DMS53 treated with DMSO at 0.1 percent for 48 hours (cell line): ENCODE results near the gene CELA2B.
"Not testable (repeated sequence)": the region's sequence is repeated elsewhere in the genome, so short reads cannot be mapped to it uniquely, and the experiment has no call there.

Source experiments
- DNase-seq: peaks from one replicate; lab custom pipeline; 2025; ENCODE audit not compliant: unreplicated experiment; lab: John Stamatoyannopoulos, UW

CELA2B gene

DNA sequence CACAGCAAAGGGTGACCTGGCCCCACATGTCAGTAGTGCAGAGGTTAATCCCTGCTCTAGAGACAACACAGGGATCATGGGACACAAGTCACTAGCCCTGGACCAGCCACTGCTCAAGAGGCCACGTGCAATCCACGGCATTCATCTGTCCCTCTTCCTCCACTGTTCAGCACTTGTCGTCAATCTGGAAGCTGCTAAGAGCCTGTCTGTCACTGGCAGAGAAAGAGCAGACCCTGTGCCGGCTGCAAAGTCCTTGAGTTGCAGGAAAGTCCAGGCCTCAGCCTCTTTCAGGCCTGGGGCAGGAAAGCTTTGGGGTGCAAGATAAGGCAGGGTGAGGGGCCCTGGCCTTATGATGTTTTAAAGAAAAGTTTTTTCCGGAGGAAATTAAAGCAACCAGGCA lies 16.7 kb downstream of the CELA2B start:
- no peak for DNase-seq

DNA sequence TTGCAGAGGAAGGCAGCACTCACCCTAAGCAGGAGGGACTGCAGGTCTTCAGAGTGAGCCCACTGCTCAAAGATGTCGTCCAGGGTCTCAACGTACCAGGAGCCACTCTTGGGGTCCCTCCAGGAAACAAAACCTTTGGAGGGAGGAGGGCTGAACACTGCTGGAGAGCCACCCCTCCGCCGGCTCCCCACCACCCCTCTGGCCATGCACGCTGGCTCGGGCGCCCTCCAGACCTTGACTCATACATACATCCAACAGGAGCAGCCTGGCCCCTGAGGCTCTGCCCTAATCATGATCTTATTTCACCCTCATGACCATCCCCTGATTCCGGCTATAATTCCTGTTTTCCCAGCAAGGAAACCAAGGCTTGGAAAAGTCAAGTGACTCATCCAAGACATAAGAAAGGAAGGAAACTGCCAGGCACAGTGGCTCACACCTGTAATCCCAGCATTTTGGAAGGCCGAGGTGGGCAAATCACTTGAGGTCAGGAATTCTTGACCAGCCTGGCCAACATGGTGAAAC lies 18.0 kb downstream of the CELA2B start:
- no peak for DNase-seq

DNA sequence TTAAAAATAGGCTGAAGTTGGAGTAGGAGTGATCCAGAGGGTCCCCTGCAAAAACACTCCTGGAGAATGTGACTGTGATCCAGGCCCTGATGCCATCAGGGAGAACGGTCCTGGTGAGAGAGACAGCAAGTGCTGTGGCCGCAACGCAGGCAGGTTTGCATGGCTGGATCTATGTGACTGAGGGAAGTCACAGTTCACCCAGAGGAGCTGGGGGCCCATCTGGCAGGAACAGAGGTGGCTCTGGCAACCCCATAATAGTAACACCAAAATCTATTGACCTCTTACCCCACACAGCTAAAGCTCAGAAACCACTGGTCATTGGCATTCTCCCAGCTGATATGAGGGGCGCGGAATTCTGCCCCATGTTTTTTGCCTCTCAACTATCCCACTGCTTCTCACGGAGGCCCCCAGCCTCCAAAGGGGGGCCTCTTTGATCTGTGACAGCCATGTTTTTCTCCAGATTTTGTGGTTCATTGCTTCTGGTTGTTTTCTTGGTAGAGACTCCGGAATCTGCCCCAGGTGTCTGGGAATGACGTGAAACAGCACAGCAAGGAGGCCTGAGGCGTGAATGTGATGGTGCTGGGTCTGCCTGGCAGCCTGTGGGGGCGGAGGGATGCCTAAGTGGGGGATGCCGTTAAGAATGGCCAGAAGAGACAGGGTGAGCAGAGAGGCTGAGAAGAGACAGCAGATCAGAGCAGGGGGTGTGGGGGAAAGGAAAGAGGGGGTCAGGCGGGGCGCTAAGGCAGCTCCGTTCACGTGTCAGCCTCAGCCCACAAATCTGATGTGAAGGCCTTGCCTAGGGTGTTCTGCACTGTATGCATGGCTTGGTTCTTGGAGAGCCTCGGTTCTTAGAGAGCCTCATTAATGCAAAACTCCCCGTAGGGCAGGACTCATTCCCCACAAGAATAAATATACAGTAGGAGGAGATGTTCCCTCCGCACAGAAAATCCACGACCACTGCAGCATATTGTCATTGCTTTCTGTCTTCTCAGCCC lies 24.6 kb downstream of the CELA2B start:
- DNase-seq: no peak

DNA sequence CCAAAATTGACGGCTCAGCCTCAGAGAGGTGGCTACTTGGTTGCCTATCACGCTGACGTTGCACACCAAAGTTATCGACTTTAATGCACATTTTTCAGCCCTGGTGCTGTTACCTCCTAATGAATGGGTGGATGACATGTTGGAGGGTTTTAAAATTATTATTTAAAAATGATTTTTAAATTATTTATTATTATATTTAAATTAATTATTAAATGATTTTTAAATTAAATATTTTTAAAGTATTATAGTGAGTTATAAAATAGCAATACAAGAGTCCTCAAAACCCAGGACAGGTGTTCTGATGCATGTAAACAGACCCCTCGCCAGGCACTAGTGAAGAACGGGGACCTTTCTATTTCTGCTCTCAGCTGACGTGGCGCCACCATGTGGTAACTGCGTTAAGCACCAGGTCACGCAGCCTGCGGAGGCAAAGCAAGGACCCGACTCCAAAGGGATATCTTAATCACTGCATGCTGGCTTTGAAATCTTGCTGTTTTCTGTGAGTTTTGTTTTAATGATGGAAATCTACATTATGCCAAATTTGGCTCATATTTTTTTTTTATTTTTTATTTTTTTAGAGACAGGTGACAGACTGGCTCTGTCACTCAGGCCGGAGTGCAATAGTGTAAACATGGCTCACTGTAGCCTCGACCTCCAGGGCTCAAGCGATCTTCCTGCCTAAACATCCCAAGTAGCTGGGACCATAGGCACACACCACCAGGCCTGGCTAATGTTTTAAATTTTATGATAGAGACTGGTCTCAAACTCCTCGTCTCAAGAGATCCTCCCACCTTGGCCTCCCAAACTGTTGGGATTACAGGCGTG lies 25.5 kb downstream of the CELA2B start:
- DNase-seq: peak; percentile 46

DNA sequence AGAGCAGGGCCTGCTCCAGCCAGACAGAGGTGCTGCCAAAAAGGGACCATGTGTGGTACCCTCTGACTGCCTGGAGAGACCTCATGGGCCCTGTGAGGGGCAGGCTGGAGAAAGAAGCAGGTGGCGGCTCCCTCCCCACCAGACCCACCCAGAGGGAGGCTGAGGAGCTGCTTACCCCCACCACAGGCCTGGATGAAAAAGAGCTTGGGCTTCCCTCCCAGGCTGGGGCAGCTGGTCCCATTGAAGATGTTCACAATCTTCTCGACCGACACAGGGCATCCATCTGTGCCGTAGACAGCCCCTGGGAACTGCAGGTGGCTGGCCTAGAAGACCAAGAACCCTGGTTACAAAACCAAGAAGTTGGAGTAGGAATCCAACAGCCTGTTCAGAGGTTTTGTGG lies 28.5 kb downstream of the CELA2B start:
- no peak for DNase-seq

DNA sequence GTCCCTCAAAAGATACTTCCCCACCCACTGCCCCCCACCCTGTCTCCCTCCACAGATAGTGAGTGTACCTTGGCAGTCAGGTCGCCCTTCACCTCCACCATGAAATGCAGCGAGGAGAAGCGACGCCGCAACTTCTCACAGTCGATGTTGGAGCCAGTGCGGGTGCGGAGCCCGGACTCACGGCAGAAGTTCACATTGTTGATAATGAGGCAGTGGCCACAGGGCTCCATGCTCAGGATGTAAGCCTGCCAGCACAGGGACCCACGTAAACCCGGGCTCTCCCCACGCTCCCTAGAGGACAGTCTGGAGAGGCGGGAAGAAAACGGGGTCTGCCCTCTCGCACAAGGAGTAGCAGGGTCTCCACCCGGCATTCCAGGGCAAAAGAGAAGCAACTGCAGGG lies 30.9 kb downstream of the CELA2B start:
- no peak for DNase-seq

DNA sequence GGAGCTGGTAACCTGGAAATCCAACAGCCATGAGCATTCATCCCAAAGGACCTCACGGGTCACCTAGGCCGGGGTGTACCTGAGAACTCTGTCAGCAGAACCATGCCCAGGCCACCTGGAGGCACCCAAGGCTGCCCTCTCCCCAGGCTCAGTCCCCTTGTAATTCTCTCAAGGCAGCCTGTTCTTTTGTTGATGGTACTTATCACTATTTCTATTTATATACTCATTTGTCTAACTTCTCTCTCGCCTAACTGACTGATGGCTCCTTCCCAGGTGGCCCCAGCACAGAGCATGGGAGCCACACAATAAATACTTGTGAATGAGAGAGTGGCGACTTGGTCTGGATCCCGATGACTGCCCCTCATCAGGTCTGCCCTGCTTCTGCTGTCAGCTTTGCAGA lies 31.4 kb downstream of the CELA2B start:
- DNase-seq: no peak

DNA sequence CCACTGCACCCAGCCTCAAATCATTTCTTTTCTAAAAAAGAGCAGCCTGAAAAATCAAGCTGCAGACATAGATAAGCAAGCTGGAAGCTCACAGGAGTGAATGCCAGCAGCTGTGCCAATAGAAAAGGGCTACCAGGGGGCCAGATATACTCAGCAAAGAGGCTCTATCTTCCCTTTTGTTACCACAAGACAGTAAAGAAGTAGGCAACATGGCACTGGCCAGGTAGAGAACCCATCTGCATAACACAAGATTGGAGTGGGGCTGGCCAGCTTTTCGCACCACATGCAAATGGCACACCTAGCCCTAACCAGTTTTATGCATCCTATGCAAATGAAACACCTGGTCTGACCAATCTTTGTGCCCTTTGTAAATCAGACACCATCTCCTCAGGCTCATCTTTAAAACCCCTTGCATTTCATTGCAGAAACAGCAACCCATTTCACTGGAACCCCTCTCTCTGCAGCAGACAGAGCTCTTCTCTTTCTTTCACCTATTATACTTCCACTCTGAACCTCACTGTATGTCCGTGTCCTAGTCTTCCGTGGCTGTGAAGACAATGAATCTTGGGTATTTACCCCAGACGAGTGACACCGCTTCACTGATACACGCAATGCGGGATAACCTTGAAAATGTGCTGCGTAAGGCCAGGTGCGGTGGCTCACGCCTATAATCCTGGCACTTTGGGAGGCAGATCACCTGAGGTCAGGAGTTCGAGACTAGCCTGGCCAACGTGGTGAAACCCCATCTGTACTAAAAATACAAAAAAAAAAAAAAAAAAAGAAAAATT lies 33.0 kb downstream of the CELA2B start:
- DNase-seq: no peak

DNA sequence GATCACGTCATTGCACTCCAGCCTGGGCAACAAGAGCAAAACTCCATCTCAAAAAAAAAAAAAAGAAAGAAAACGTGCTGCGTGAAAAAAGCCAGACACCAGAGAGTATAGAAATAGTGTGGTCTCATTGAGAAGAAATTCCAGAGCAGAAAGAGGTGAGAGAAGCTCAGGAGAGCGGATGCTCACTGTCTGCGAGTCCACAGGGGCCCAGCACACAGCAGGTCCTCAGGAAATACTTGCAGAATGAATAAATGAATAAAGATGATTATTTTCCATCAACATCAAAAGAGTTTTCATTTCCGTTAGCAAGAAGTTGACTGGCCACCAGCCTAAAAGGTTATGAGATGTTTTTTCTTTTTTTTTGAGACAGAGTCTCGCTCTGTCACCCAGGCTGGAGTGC lies 33.7 kb downstream of the CELA2B start:
- no peak for DNase-seq

DNA sequence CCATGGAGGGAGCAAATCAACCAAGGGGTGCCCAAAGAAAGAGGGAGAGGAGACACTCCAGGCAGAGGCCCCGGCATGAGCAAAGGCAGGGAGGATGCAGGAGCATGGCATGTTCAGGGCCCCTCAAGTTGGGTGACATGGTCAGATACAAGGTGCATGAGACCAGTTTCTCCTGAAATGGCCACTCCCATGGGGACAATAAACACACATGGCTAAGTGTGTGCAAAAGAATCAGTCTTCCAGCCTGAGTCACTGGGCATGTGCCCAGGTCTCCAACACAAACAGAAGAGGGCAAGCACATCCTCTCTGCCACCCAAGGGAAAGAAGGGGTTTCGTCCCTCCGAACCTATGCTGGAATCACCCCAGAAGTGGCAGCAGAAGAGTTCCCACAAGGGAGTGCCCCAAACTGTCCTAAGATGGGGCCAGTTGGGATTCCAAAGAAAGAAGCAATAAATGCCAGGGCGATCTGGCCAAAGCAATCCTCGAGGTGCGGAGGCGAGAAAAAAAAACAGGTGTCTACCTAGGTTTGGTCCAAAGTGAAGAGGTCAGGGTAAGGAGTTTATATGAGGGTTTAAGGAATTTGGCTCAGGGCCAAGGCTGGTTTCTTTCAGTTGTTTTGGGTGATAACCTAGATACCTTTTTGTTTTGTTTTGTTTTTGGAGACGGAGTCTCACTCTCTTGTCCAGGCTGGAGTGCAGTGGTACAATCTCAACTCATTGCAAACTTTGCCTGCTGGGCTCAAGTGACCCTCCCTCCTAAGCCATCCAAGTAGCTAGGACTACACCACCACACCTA lies 34.9 kb downstream of the CELA2B start:
- DNase-seq: no peak

DNA sequence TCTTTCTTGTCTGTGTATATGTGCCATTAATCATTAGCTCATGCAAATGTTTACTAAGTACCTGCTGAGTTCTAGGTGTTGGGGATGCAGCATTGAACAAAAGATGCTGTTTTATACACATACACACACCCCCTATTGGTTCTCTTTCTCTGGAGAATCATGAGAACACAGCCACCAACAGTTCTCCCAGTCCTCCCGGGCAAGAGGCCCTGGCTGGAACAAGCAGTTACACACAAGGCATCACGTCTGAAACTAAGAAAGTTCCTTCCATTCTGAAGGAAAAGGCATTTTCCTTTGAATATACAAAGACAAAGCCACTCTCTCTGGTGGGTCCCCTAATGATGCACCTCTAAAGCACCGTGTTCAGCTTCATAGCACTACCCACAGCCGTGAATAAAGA lies 37.3 kb downstream of the CELA2B start:
- no peak for DNase-seq

DNA sequence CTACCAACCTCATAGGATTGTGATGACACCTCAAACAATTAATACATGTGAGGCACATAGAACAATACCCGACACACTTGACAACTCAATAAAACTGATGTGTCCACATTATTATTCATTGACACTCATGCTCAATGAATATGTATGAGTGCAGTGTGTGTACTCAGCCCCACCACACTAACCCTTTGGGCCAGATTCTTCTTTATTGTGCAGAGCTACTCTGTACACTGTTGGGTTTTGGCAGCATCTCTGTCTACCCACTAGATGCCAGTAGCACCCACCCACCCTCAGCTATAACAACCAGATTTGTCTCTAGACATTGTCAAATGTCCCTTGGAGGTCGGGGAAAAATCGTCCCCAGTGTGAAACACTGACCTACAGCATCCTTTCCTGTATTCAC lies 38.0 kb downstream of the CELA2B start:
- DNase-seq: no peak

DNA sequence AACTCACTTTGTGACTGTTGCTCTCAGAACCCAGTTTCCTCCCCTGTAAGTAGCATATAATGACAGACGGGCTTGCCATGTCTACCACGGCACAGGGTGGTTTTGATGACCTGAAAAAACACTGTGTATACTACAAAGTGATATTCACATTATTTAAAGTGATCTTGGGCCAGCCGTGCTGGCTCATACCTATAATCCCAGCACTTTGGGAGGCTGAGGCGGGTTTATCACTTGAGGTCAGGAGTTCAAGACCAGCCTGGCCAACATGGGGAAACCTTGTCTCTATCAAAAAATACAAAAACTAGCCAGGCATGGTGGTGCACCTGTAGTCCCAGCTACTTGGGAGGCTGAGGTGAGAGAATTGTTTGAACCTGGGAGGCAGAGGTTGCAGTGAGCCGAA lies 38.7 kb downstream of the CELA2B start:
- not testable (repeated sequence) for DNase-seq

DNA sequence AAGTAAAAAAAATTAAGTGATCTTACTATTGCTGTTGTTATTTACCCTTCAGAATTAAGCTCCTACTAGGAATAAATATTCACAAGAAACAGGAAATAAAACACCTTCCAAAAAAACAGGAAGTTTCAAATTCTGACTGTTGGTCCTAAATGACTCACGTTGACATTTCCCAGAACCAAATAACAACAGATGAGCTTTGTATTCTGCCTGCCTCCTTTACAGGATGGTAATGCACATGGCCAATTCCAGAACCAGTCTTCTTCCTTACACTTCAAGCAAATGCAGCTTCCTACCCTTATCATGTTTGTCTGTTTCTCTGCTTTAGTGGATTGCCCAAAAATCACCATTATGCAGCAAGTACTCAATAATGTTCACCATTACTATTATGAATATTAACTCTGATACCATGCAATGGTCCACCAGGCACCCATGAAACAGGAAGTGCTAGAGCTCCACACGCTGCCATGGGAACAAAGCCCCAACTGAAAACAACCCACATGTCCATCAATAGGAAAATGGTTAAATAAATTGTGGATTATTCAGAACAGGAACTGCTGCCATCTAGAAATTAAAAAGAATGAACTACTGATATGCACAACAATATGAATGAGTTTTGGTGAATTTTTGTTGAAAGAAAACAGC lies 39.2 kb downstream of the CELA2B start:
- no peak for DNase-seq

DNA sequence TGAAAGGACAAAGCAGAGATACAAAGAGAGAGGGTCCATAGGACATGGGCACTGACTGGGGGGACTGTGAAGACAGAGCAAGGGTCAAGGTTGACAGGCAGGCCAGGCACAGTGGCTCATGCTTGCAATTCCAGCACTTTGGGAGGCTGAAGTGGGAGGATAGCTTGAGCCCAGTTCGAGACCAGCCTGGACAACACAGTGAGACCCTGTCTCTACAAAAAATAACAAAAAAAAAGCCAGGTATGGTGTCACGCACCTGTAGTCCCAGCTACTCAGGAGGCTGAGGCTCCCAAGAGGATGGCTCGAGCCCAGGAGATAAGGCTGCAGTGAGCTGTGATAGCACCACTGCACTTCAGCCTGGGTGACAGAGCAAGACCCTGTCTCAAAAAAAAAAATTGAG lies 43.7 kb downstream of the CELA2B start:
- no peak for DNase-seq

DNA sequence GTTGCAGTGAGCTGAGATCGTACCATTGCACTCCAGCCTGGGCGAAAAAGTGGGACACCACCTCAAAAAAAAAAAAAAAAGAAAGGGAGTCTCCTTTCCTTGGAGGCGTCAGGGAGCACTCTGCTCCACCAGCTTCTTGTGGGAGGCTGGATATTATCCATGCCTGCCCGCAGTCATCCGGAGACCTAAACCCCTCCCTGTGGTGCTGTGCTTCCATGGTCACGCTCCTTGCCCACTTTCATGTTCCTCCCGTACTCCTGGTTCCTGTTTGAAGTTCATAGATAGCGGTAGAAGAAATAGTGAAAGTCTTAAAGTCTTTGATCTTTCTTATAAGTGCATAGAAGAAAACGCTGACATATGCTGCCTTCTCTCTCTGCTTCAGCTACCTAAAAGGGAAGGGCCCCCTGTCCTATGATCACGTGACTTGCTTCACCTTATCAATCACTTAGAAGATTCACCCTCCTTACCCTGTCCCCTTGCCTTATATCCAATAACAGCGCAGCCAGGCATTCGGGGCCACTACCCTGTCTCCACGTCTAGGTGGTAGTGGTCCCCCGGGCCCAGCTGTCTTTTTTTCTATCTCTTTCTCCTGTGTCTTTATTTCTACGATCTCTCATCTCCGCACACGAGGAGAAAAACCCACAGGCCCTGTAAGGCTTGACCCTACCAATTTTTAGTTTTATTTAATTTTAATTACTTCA lies 45.5 kb downstream of the CELA2B start:
- not testable (repeated sequence) for DNase-seq

DNA sequence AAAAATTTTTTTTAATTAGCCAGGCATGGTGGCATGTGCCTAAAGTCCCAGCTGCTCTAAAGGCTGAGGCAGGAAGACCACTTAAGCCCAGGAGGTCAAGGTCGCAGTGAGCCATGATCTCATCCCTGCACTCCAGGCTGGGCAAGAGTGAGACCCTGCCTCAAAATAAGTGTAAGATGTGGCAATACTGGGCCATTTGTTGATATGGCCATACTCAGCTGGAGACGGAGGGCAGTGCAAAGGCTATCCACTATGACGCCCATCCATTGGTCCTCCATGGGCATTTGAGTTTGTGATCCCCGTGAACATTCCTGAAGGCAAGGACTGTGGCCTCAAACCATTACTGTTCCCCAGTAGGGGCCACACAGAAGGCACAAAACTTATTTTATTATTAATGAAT lies 46.6 kb downstream of the CELA2B start:
- no peak for DNase-seq

DNA sequence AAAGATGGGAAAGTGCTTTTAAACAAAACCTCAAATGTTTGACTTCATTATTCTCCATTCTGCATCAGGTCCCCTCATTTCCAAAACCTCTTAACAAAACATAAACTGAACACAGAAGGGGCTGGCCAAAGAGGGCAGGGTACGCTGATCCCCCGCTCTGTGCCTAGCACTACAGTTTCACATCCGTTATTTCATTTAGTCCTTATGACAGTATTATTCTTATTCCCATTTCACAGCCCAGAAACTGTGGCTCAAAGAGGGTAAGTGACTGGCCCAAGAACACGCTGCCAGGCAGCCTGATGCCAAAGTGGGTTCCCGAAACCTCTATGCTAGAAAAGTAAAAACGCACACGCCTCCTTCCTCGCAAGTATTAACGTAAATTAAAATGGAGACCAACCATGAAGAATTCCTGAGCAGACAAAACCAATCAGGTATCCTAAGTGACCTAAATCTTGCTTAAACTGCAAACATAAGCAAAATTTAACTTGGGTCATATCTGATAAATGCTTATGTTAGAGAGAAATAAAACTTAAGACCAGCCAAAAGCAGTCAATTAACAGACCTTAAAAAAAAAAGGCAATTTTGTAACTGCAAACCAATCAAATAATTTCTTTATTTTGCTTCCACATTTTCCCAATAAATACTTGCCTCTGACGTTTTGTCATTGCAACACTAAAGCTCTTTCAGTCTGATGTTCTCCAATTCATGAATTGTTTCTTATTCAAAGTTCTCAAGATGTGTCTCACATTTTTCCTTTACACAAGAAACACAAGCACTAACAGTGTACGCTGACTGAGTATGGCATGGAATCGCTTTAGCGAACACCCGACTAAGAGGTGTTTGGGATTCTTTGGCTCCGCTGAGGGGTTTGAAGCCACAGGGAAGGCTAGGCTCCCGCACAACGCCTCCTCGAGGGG lies 47.5 kb downstream of the CELA2B start:
- peak; percentile 42 for DNase-seq
